ENCODE results near the gene ITGB8.
"Not testable (repeated sequence)": the region's sequence is repeated elsewhere in the genome, so short reads cannot be mapped to it uniquely, and the experiment has no call there.

Gene ITGB8

GRCh38 chr7:20381406-20382034 is 50.8 kb downstream of the ITGB8 start:
- DNase-seq (ENCODE audit: low read depth in 2 of 2) = no peak

- DNase-seq (ENCODE audit: low read depth in 2 of 2) = no peak
Measured at GRCh38 chr7:20383351-20383750, 52.7 kb downstream of the ITGB8 start.

- DNase-seq (ENCODE audit: low read depth in 2 of 2) = no peak
Measured at GRCh38 chr7:20385126-20385525, 54.4 kb downstream of the ITGB8 start.

GRCh38 chr7:20388084-20388483 is 57.4 kb downstream of the ITGB8 start:
- no peak for DNase-seq (ENCODE audit: low read depth in 2 of 2)

GRCh38 chr7:20389192-20389591 is 58.5 kb downstream of the ITGB8 start:
- DNase-seq (ENCODE audit: low read depth in 2 of 2) = not testable (repeated sequence)

- no peak for DNase-seq (ENCODE audit: low read depth in 2 of 2)
Measured at GRCh38 chr7:20393021-20393610, 62.4 kb downstream of the ITGB8 start.

- no peak for DNase-seq (ENCODE audit: low read depth in 2 of 2)
Measured at GRCh38 chr7:20393616-20394015, 62.9 kb downstream of the ITGB8 start.

- no peak for DNase-seq (ENCODE audit: low read depth in 2 of 2)
Measured at GRCh38 chr7:20394284-20394683, 63.6 kb downstream of the ITGB8 start.

GRCh38 chr7:20395104-20395503 is 64.4 kb downstream of the ITGB8 start:
- DNase-seq (ENCODE audit: low read depth in 2 of 2) = no peak

GRCh38 chr7:20395511-20395910 is 64.8 kb downstream of the ITGB8 start:
- DNase-seq (ENCODE audit: low read depth in 2 of 2) = no peak

- DNase-seq (ENCODE audit: low read depth in 2 of 2) = no peak
Measured at GRCh38 chr7:20399521-20399920, 68.8 kb downstream of the ITGB8 start.

- DNase-seq (ENCODE audit: low read depth in 2 of 2) = no peak
Measured at GRCh38 chr7:20401861-20402746, 71.4 kb downstream of the ITGB8 start.

- DNase-seq (ENCODE audit: low read depth in 2 of 2) = no peak
Measured at GRCh38 chr7:20402747-20403230, 72.1 kb downstream of the ITGB8 start.

- DNase-seq (ENCODE audit: low read depth in 2 of 2) = no peak
Measured at GRCh38 chr7:20403331-20403730, 72.6 kb downstream of the ITGB8 start.

- DNase-seq (ENCODE audit: low read depth in 2 of 2) = no peak
Measured at GRCh38 chr7:20404320-20404719, 73.6 kb downstream of the ITGB8 start.

GRCh38 chr7:20407585-20408466 is 77.1 kb downstream of the ITGB8 start:
- no peak for DNase-seq (ENCODE audit: low read depth in 2 of 2)

- no peak for DNase-seq (ENCODE audit: low read depth in 2 of 2)
Measured at GRCh38 chr7:20408467-20408826, 77.7 kb downstream of the ITGB8 start.

- no peak for DNase-seq (ENCODE audit: low read depth in 2 of 2)
Measured at GRCh38 chr7:20409961-20410360, 79.3 kb downstream of the ITGB8 start.

GRCh38 chr7:20411372-20411771 is 80.7 kb downstream of the ITGB8 start:
- DNase-seq (ENCODE audit: low read depth in 2 of 2) = no peak

GRCh38 chr7:20412032-20412431 is 81.3 kb downstream of the ITGB8 start:
- DNase-seq (ENCODE audit: low read depth in 2 of 2) = no peak

GRCh38 chr7:20417260-20417659 is 86.6 kb downstream of the ITGB8 start:
- no peak for DNase-seq (ENCODE audit: low read depth in 2 of 2)
